ENCODE data around the gene ZNF25. TPM values are rescaled to one million over a fixed set of nuclear protein-coding genes. Genes with fewer than 3 reads are reported as not detected.

ZNF25 gene
- total RNA-seq, 6 donors from 2014 or later, result 8.0 to 21.0 (median 11.1) TPM

- no peaks in the 10 kb centered on the region for H3K36me3 ChIP-seq
- TF ChIP-seq EP300 (IDR thresholded peaks at IDR 0.05) (no peak), POLR2A (IDR thresholded peaks at IDR 0.05) (no peak), POLR2AphosphoS5 (IDR thresholded peaks at IDR 0.05) (no peak), CTCF (IDR thresholded peaks at IDR 0.05) (no peak)
Measured at GRCh38 chr10:37992083-37992482, 15.6 kb upstream of the ZNF25 start.

GRCh38 chr10:37991655-37992054 lies 15.2 kb upstream of the ZNF25 start:
- ATAC-seq (ENCODE audit: low FRiP score in 2 of 2) (no peak), DNase-seq (no peak)
- Histone ChIP-seq H3K27me3 (no peaks in the 10 kb centered on the region), H3K36me3 (no peaks in the 10 kb centered on the region), H3K27ac (no peak overlapping the region), H3K4me1 (no peaks in the 10 kb centered on the region), H3K9me3 (no peaks in the 10 kb centered on the region), H3K4me3 (no peak overlapping the region)
- TF ChIP-seq POLR2AphosphoS5 (IDR thresholded peaks at IDR 0.05) (no peak), POLR2A (IDR thresholded peaks at IDR 0.05) (no peak), CTCF (IDR thresholded peaks at IDR 0.05) (no peak)
- 81 to 90% methylated on average over 2 of the region's 2 CpGs for WGBS, 2 donors

More at GRCh38 chr10:37992083-37992482, 15.6 kb upstream of the ZNF25 start:
- Histone ChIP-seq H3K4me1 (no peaks in the 10 kb centered on the region), H3K9me3 (no peaks in the 10 kb centered on the region), H3K27ac (no peak overlapping the region), H3K27me3 (no peaks in the 10 kb centered on the region), H3K4me3 (no peak overlapping the region)
- 75 to 78% methylated on average over 3 of the region's 3 CpGs for WGBS, 2 donors
- DNase-seq (no peak), ATAC-seq (ENCODE audit: low FRiP score in 2 of 2) (no peak)

GRCh38 chr10:37976880-37977203 lies 395 bp upstream of the ZNF25 start:
- Histone ChIP-seq H3K27ac (peak overlapping the region; percentile 92 to 99 (median 98)), H3K27me3 (no peaks in the 10 kb centered on the region), H3K9me3 (no peaks in the 10 kb centered on the region), H3K4me3 (peak overlapping the region; percentile 11 to 93 (median 68)), H3K36me3 (no peaks in the 10 kb centered on the region), H3K4me1 (peaks cover 6 to 13% (median 10%) of the 10 kb centered on the region in 4 donors)
- ATAC-seq (ENCODE audit: low FRiP score in 2 of 2) (no peak), DNase-seq (no peak)
- 5 to 8% methylated on average over 9 of the region's 9 CpGs for WGBS, 2 donors
- no peak for TF ChIP-seq EP300 (IDR thresholded peaks at IDR 0.05)
- TF ChIP-seq CTCF (IDR thresholded peaks at IDR 0.05), result no peak
- TF ChIP-seq POLR2A (IDR thresholded peaks at IDR 0.05), result no peak
- TF ChIP-seq POLR2AphosphoS5 (IDR thresholded peaks at IDR 0.05), result no peak

- no peak for DNase-seq
- WGBS, 2 donors, result 18 to 24% methylated on average over 5 of the region's 5 CpGs
Measured at GRCh38 chr10:37975401-37975991, 951 bp downstream of the ZNF25 start.

More at GRCh38 chr10:37975401-37975991, 951 bp downstream of the ZNF25 start:
- TF ChIP-seq POLR2A (IDR thresholded peaks at IDR 0.05), result no peak
- no peak for TF ChIP-seq POLR2AphosphoS5 (IDR thresholded peaks at IDR 0.05)
- no peak for TF ChIP-seq EP300 (IDR thresholded peaks at IDR 0.05)
- TF ChIP-seq CTCF (IDR thresholded peaks at IDR 0.05), result no peak
- Histone ChIP-seq H3K4me1 (peaks cover 6 to 13% (median 10%) of the 10 kb centered on the region in 4 donors), H3K36me3 (peaks cover 0 to 9% (median 0%) of the 10 kb centered on the region in 4 donors), H3K9me3 (no peaks in the 10 kb centered on the region), H3K4me3 (peak overlapping the region; percentile 37 to 93 (median 68)), H3K27me3 (no peaks in the 10 kb centered on the region), H3K27ac (peak overlapping the region; percentile 92 to 99 (median 98))
- no peak for ATAC-seq (ENCODE audit: low FRiP score in 2 of 2)
